Upper lobe of left lung (tissue), 6 donors: ENCODE data around the gene PPP3CA. TPM values are rescaled to one million over a fixed set of nuclear protein-coding genes. Genes with fewer than 3 reads are reported as not detected.

Source experiments
- ATAC-seq, 2 donors: fragments of 200-7000 bp; cut with Tn5 transposase; one replicate each; pipeline ENCODE4 v1.9.1; 2022; ENCODE audit warnings: mild to moderate bottlenecking in 2 of 2, moderate library complexity in 2 of 2; ENCODE audit not compliant: low FRiP score in 2 of 2
- DNase-seq, 2 donors: peaks; one replicate each; pipeline ENCODE4 v3.0.0-alpha.2; 2019 to 2020
- H3K27ac ChIP-seq, 4 donors: fragments of 200-600 bp; sonication (generic); one replicate each; pipeline ENCODE4 v1.5.1; 2016 to 2019
- H3K27me3 ChIP-seq, 4 donors: fragments of 200-600 bp; sonication (generic); one replicate each; pipeline ENCODE4 v1.5.1; 2017 to 2019
- H3K36me3 ChIP-seq, 4 donors: fragments of 200-600 bp; sonication (generic); one replicate each; pipeline ENCODE4 v1.5.1; 2016 to 2019
- H3K4me1 ChIP-seq, 4 donors: fragments of 200-600 bp; sonication (generic); one replicate each; pipeline ENCODE4 v1.5.1; 2018 to 2019
- H3K4me3 ChIP-seq, 4 donors: fragments of 200-600 bp; sonication (generic); one replicate each; pipeline ENCODE4 v1.5.1; 2017 to 2019; ENCODE audit warnings: mild to moderate bottlenecking in 2 of 4, moderate library complexity in 1 of 4
- H3K9me3 ChIP-seq, 4 donors: fragments of 200-600 bp; sonication (generic); one replicate each; pipeline ENCODE4 v1.5.1; 2018 to 2019
- EP300 ChIP-seq, 4 donors: sonication (generic); formaldehyde crosslinking; IDR thresholded peaks; one replicate each; pipeline ENCODE4 v1.5.1; 2017; ENCODE audit warnings: antibody characterized with exemption in 4 of 4, control low read depth in 2 of 4
- POLR2A ChIP-seq, 4 donors: fragments of 450-650 bp; IDR thresholded peaks; one replicate each; pipeline ENCODE4 v1.5.1; 2016 to 2017; ENCODE audit warnings: antibody characterized with exemption in 4 of 4, mild to moderate bottlenecking in 2 of 4
- POLR2AphosphoS5 ChIP-seq, 2 donors: sonication (generic); formaldehyde crosslinking; IDR thresholded peaks; one replicate each; pipeline ENCODE4 v1.5.1; 2017; ENCODE audit warnings: antibody characterized with exemption in 2 of 2
- WGBS, 2 donors: methylation state at CpG; one replicate each; pipeline ENCODE4 v1.1.5; 2017 to 2018; 5-methylcytosine and 5-hydroxymethylcytosine counted together
- total RNA-seq, 6 donors: library from RNA; depleted of rRNA in 4 of 6; stranded (reverse); fragments of >200 nt in 4 of 6; gene quantifications; one replicate each; pipeline versions ENCODE4 v1.1.0 to v1.2.1, GENCODE V29; 2016 to 2021
- TF ChIP-seq, protein P1 (sequence below), 6 experiments: fragments of 450-650 bp in 4 of 6; fragments of 200-600 bp in 2 of 6; sonication (generic) in 2 of 6; IDR thresholded peaks; one replicate each; pipeline ENCODE4 v1.5.1; 2016 to 2019; ENCODE audit warnings: antibody characterized with exemption in 6 of 6
- donor health status: DM: no; HTN: no; CAD: no; lungs with moderate emphysema.
- donor health status: DM: no; HTN: yes; CAD: no; lungs with severe emphysema.

Gene PPP3CA
- total RNA-seq, 6 donors from 2014 or later: 28.3 to 62.0 (median 50.0) TPM

DNA sequence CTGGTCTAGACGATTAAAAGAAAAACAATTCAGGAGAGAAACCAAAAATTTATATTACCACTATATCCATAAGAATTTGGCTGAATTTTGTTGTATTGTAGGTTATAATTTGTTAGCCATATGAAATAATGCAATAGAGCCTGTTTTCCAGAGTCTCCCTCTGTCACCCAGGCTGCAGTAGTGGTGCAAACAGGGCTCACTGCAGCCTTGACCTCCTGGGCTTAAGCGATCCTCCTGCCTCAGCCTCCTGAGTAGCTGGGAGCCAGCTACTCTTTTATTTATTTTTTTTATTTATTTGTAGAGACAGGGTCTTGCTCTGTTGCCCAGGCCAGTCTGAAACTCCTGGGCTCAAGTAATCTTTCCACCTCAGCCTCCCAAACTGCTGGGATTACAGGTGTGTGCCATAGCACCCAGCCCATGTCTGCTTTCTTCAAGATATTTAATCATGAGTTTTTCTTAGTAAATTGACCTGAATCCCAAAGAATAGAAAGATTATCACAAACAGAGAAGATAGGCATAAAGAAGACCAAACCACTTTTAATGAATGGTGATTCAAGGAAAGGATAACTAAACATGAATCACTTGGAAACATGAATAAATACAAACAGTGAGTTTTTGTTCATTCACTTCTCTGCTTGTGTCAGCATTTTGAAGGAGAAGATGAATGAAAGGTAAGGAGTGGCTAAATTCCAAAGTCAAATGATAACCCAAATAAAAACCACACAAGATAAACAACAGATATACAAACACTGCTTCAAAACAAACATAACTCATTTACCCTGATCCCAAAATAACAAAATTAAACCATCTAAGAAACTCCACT, 82.1 kb downstream of the PPP3CA start:
- DNase-seq (no peak), ATAC-seq (no peak)
- TF ChIP-seq, protein P1, sequence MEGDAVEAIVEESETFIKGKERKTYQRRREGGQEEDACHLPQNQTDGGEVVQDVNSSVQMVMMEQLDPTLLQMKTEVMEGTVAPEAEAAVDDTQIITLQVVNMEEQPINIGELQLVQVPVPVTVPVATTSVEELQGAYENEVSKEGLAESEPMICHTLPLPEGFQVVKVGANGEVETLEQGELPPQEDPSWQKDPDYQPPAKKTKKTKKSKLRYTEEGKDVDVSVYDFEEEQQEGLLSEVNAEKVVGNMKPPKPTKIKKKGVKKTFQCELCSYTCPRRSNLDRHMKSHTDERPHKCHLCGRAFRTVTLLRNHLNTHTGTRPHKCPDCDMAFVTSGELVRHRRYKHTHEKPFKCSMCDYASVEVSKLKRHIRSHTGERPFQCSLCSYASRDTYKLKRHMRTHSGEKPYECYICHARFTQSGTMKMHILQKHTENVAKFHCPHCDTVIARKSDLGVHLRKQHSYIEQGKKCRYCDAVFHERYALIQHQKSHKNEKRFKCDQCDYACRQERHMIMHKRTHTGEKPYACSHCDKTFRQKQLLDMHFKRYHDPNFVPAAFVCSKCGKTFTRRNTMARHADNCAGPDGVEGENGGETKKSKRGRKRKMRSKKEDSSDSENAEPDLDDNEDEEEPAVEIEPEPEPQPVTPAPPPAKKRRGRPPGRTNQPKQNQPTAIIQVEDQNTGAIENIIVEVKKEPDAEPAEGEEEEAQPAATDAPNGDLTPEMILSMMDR (IDR thresholded peaks at IDR 0.05): no peak
- no peak for TF ChIP-seq POLR2AphosphoS5 (IDR thresholded peaks at IDR 0.05)
- no peak for TF ChIP-seq EP300 (IDR thresholded peaks at IDR 0.05)
- TF ChIP-seq POLR2A (IDR thresholded peaks at IDR 0.05): no peak
- no peaks in the 10 kb centered on the region for H3K36me3 ChIP-seq
- WGBS, 2 donors: 67 to 70% methylated on average over 2 of the region's 2 CpGs
- H3K9me3 ChIP-seq: no peaks in the 10 kb centered on the region
- H3K4me3 ChIP-seq: no peak overlapping the region
- H3K27me3 ChIP-seq: no peaks in the 10 kb centered on the region
- no peak overlapping the region for H3K27ac ChIP-seq
- peaks cover 0 to 5% (median 2%) of the 10 kb centered on the region in 4 donors for H3K4me1 ChIP-seq

DNA sequence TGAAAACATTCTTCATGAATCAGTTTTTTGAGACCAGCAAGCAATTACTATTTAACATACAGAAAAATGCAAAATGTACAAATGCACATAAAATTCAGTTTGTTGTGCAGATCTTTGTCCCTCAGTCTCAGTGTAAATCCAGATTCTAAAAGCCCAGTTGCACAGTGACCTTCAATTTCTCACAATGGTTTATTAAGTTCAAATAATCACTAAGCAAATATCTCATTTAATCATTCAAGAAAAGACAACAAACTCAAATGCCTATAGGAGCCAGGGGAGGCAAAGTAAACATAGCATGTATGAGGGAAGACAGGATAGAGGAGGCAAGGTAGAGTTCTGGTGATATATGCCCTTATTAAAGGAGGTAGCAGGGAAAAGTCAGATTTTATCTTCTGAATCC, 82.8 kb downstream of the PPP3CA start:
- peaks cover 0 to 9% (median 2%) of the 10 kb centered on the region in 4 donors for H3K4me1 ChIP-seq
- DNase-seq: no peak
- H3K27me3 ChIP-seq: no peaks in the 10 kb centered on the region
- H3K9me3 ChIP-seq: no peaks in the 10 kb centered on the region
- no peak overlapping the region for H3K4me3 ChIP-seq
- no peak for ATAC-seq
- TF ChIP-seq POLR2AphosphoS5 (IDR thresholded peaks at IDR 0.05) (no peak), EP300 (IDR thresholded peaks at IDR 0.05) (no peak), POLR2A (IDR thresholded peaks at IDR 0.05) (no peak)
- TF ChIP-seq, protein P1 (IDR thresholded peaks at IDR 0.05): no peak
- no peak overlapping the region for H3K27ac ChIP-seq
- no peaks in the 10 kb centered on the region for H3K36me3 ChIP-seq

DNA sequence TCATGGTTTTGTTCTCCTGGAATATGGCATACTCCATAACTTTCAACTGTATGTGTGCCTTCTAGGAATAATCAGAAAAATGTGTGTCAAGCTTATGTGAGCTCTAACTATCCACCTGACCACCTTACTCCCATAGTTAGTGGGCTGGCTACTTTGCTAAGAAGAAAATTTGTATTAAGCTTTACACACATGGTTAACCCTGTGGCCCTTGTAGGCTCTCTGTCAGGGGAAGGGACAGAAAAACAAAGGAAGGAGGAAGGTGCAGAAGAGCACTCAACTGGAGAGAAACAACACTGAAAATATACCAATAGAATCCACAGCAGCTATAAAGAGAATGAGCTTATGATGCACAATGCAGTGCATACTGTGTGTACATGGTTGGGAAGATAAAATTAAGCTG, 84.6 kb downstream of the PPP3CA start:
- Histone ChIP-seq H3K36me3 (no peaks in the 10 kb centered on the region), H3K4me1 (peaks cover 4 to 19% (median 9%) of the 10 kb centered on the region in 4 donors), H3K9me3 (no peaks in the 10 kb centered on the region), H3K27me3 (no peaks in the 10 kb centered on the region), H3K4me3 (no peak overlapping the region), H3K27ac (no peak overlapping the region)
- DNase-seq (no peak), ATAC-seq (no peak)
- TF ChIP-seq, protein P1 (IDR thresholded peaks at IDR 0.05): no peak
- TF ChIP-seq POLR2AphosphoS5 (IDR thresholded peaks at IDR 0.05): no peak
- TF ChIP-seq EP300 (IDR thresholded peaks at IDR 0.05): no peak
- TF ChIP-seq POLR2A (IDR thresholded peaks at IDR 0.05): no peak

DNA sequence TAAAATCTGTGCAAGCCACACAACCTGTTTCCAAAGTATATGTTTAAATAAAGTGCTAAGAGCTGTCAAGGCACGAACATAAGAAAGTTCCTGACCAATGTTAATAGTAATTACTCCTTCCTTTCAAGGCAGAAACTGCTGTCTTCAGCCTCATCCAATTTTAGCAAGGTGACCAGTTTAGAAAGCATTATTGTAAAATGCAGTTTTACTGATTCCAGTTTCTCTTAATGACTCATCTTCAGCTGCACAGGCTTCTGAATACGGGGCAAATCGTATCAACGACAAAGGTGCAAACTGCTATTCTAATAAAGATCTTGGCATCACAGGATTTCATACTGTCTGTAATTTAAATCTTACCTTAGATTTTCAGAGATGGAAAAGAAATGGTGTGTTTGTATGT, 87.5 kb downstream of the PPP3CA start:
- DNase-seq: no peak
- TF ChIP-seq POLR2AphosphoS5 (IDR thresholded peaks at IDR 0.05): no peak
- no peak for TF ChIP-seq POLR2A (IDR thresholded peaks at IDR 0.05)
- no peak for TF ChIP-seq EP300 (IDR thresholded peaks at IDR 0.05)
- H3K27me3 ChIP-seq: no peaks in the 10 kb centered on the region
- H3K4me3 ChIP-seq: no peak overlapping the region
- H3K36me3 ChIP-seq: no peaks in the 10 kb centered on the region
- 75 to 78% methylated on average over 4 of the region's 4 CpGs for WGBS, 2 donors
- ATAC-seq: no peak
- H3K27ac ChIP-seq: no peak overlapping the region
- H3K4me1 ChIP-seq: peaks cover 4 to 28% (median 12%) of the 10 kb centered on the region in 4 donors
- no peaks in the 10 kb centered on the region for H3K9me3 ChIP-seq

DNA sequence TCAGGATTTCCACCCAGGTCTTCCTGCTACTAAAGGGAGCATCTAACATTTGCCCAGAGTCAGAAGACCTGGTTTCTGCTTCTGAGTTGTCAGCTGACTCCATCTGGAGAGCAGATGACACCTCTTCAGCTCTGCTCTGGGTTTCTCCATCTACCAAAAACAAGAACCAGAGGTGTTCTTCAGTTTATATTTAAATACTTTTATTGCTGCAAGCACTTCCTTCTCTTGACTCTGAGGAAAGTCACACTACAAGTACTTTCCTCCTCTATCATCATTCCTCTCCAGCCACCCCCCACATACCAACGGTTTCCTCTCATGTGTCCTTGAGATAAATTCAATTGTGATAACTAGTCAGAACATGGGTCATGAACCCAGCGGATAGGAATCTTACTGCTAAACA, 88.4 kb downstream of the PPP3CA start:
- Histone ChIP-seq H3K4me3 (no peak overlapping the region), H3K4me1 (peaks cover 4 to 28% (median 12%) of the 10 kb centered on the region in 4 donors), H3K9me3 (no peaks in the 10 kb centered on the region), H3K27ac (no peak overlapping the region), H3K36me3 (no peaks in the 10 kb centered on the region), H3K27me3 (no peaks in the 10 kb centered on the region)
- TF ChIP-seq POLR2AphosphoS5 (IDR thresholded peaks at IDR 0.05): no peak
- TF ChIP-seq POLR2A (IDR thresholded peaks at IDR 0.05): no peak
- TF ChIP-seq, protein P1 (IDR thresholded peaks at IDR 0.05): no peak
- no peak for TF ChIP-seq EP300 (IDR thresholded peaks at IDR 0.05)
- WGBS, 2 donors: 29 to 41% methylated on average over 2 of the region's 2 CpGs
- ATAC-seq (no peak), DNase-seq (no peak)
